ENCODE data around the gene TTC39C.
"Not testable (repeated sequence)": the region's sequence is repeated elsewhere in the genome, so short reads cannot be mapped to it uniquely, and the experiment has no call there.

GRCh38 chr18:24149591-24149990 lies 135.0 kb downstream of the TTC39C start:
- not testable (repeated sequence) for TF ChIP-seq POLR2AphosphoS5, CTCF, POLR2A, EP300 (IDR thresholded peaks at IDR 0.05)
